H1 (cell line): Measurements from ENCODE around the gene PIAS1. TPM values are rescaled to one million over a fixed set of nuclear protein-coding genes. Genes with fewer than 3 reads are reported as not detected.

Experiments used
- BCL11A ChIP-seq, 2 experiments: IDR thresholded peaks; one replicate each; pipeline ENCODE4 v1.6.1; 2011; ENCODE audit warnings: low read depth in 2 of 2, low read length in 2 of 2, mild to moderate bottlenecking in 2 of 2
- EGR1 ChIP-seq: IDR thresholded peaks from 2 replicates; pipeline ENCODE4 v1.6.1; 2011; ENCODE audit warnings: low read depth, low read length, borderline replicate concordance
- HDAC2 ChIP-seq, 2 experiments: fragments of 300-600 bp in 1 of 2; sonication (generic) in 1 of 2; IDR thresholded peaks; 2 replicates each; pipeline ENCODE4 v1.6.1; 2011 to 2012; ENCODE audit warnings: low read depth in 2 of 2, low read length in 2 of 2, mild to moderate bottlenecking in 2 of 2, moderate library complexity in 2 of 2, borderline replicate concordance in 1 of 2, inconsistent platforms in 1 of 2
- KDM5A ChIP-seq: fragments of 200-600 bp; IDR thresholded peaks from 2 replicates; pipeline ENCODE4 v1.7.1; 2012; ENCODE audit warnings: mild to moderate bottlenecking, low read length, inconsistent platforms, mixed read lengths
- NRF1 ChIP-seq: IDR thresholded peaks from 2 replicates; pipeline ENCODE4 v1.6.1; 2011; ENCODE audit warnings: mild to moderate bottlenecking, low read depth, low read length, improper control_type of control experiment
- POU5F1 ChIP-seq: IDR thresholded peaks from 2 replicates; pipeline ENCODE4 v1.6.1; 2011; ENCODE audit warnings: low read depth, mild to moderate bottlenecking, low read length, moderate library complexity
- SP1 ChIP-seq: IDR thresholded peaks from 2 replicates; pipeline ENCODE4 v1.6.1; 2011; ENCODE audit warnings: low read depth, low read length
- SP4 ChIP-seq: IDR thresholded peaks from 2 replicates; pipeline ENCODE4 v1.6.1; 2012; ENCODE audit warnings: low read length, inconsistent platforms
- TAF1 ChIP-seq: IDR thresholded peaks from 2 replicates; pipeline ENCODE4 v1.6.1; 2011; ENCODE audit warnings: mild to moderate bottlenecking, low read depth, low read length
- TEAD4 ChIP-seq: IDR thresholded peaks from 2 replicates; pipeline ENCODE4 v1.6.1; 2012; ENCODE audit warnings: low read depth, low read length, inconsistent platforms, mixed read lengths
- polyA plus RNA-seq, 7 experiments: library from polyadenylated mRNA; depleted of rRNA in 3 of 7; stranded (reverse) in 5 of 7; unstranded in 2 of 7; fragments of >200 nt in 5 of 7; fragments of 200-250 nt in 2 of 7; gene quantifications; 1 replicate in 5 of 7; 2 replicates in 1 of 7; 4 replicates in 1 of 7; pipeline versions ENCODE4 v1.2.1 to v1.2.3, GENCODE V29; 2011 to 2013; ENCODE audit warnings: missing spikeins in 2 of 7, mixed read lengths in 2 of 7
- total RNA-seq: library from RNA; stranded (reverse); fragmentation: NEBNext Ultra II Directional; extraction: Animal tissue kit (Norgen Biotek cat#: 25700); gene quantifications from 2 replicates; pipeline ENCODE4 v1.2.1, GENCODE V29; 2021

The PIAS1 gene
- total and polyA plus RNA-seq, 2 of the 8 experiments (the other 6 are each of a cell fraction or from before 2014, with no cell fraction given) = 30.8 to 34.5 TPM

- TF ChIP-seq HDAC2 (IDR thresholded peaks at IDR 0.05; ENCODE audit: borderline replicate concordance in 1 of 2, low read depth in 2 of 2, low read length in 2 of 2) (no peak), KDM5A (no peak), EGR1 (no peak), NRF1 (no peak), SP4 (no peak), POU5F1 (no peak), BCL11A (IDR thresholded peaks at IDR 0.05; ENCODE audit: low read depth in 2 of 2, low read length in 2 of 2) (no peak), TAF1 (peak; percentile 81), SP1 (no peak), TEAD4 (0 out of 2 replicates have a peak, but pooled peaks have one; percentile 0)
- TF ChIP-seq, all 59 proteins: peak for 16
Measured at GRCh38 chr15:68229386-68230156, 175.5 kb downstream of the PIAS1 start, which contains the start of gene CLN6 (continued).
